Activated CD4-positive, CD25-positive, alpha-beta regulatory T cell treated with anti-CD3 and anti-CD28 coated beads, Interleukin-2, amount 50 U/mL, for 16 hours (primary cell): ENCODE measurements around the gene KDM4B.

Experiments used
- DNase-seq: peaks from one replicate; pipeline ENCODE4 v3.0.0-alpha.2; 2020; ENCODE audit warnings: low read depth, low spot score

Gene KDM4B

DNA sequence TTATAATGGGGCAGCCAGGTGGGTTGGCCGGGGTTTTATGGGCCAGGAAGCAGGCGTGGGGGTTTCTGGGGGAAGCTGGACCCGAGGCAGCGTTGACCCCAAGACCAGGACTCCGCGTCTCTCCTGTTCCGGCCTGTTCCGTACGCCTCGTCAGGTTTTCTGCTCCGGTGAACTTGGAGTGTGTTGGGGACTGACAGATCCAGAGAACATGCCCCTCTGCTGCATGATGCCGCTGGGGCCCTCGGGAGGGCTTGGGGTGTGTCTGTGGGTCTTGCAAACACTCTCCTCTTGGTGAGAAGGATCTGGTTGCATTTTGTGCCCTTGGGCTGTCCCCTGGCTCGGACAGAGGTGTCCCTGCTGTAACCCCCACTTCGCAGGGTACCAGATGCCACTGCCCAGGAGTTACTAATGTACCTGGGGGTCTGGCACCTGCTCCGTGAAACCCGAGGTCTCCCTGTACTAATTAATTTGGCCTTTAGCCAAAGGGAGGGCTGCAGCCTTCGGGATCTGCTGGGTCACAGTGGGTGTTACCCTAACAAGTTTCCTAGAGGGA lies 15.6 kb downstream of the KDM4B start:
- DNase-seq, result no peak

DNA sequence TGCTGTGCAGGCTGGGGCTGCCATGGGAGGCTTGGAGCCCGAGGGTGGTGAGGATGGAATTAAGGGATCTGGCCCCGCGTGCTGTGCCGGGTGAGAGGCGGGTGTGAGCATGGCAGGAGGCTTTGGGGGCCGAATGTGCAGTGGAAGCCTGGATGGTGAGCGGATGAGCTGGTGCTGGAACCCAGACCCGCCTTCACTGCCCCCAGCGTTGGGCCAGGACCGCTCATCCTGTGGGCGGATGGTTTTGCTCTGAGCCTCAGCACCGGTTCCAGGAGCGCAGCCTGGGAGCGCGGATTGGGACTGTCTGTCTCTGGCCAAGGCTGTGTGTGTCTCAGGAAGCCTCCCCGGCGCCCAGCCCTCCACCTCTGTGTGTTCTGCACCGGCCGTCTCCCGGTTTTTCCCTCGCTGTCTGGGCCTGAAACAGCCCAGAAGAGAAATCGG lies 16.7 kb downstream of the KDM4B start:
- DNase-seq, result no peak

DNA sequence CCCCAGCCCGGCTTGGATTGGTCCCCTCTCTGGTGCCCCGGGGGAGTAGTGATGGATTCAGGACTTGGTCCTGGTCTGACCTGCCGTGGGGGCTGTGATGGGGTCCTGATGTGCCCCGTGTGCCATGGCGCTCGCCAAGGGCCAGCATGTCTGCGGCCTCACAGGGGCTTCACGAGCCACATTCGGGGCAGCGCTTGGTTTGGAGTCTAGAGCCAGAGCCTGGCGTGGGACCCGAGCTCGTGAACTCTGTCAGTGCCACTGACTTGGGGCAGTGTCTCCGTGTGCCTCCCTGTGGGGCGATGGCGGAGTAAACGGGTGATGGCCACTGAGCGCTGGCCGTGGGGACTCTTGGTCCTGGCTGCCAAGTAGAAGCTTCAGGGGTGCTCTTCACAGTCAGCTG lies 17.1 kb downstream of the KDM4B start:
- no peak for DNase-seq

DNA sequence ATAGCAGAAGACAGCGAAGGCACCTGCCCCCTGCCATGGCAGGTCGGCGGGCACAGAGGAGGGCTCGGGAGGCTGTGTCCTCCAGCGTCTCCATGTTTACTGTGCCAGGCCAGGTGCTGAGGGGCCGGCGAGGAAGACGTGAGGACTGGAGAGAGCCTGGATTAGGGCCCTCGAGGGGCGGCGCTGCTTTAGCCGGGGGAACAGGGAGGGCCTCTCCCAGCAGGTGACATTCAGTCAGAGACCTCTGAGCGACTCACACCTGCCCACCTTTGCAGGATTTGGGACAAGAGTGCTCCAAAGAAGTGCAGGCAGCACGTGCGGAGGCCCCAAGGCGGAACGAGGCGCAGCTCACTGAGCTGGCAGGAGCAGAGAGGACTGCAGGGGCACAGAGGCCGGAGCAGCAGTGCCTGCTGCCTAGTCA lies 17.6 kb downstream of the KDM4B start:
- no peak for DNase-seq

DNA sequence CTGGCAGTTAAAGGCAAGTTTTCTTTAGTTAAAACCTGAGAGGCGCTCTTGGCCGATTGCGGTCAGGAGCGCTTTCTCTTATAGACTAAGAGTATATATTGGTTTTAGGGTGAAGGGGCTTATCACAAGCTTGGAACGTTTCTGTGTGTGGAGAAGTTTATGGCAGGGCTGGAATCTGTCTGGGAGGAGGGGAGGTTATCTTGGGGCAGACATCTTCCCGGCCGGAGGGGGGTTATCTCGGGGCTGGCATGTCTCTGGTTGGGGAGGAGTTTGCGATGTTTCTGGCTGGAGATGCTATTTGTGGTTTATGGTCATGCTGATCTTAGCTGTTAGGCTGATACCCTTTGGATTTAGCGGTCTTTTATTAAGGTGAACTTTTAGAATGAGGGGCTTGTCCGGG lies 18.3 kb downstream of the KDM4B start:
- DNase-seq, result no peak

DNA sequence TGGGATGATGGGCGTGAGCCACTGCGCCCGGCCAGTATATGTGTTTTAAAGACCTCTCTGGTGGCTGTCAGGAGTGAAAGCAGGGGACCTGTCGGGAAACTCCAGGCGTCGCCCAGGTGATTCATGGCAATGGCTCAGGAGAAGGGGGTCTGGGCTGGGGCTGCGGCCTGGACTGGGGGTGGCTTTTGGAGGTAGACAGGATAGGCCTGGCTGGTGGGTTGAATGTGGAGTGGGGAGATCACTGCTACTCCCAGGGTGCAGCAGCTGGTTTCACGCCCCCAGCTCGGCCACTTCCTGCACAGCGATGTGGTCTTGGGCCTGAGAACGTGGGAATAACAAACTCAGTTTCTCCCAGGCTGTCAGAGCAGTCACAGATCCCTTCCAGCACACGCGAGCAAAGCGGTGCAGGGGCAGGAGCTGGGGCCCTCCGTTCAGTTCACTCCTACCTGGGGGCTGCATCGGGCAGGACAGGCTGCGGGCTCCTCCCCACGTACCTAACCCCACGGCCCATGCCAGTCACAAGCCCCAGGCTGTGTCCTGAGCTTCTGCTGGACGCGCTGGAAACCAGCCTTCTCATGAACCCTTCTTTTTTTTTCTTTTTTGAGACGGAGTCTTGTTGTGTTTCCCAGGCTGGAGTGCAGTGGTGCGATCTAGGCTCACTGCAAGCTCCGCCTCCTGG lies 18.9 kb downstream of the KDM4B start:
- no peak for DNase-seq

DNA sequence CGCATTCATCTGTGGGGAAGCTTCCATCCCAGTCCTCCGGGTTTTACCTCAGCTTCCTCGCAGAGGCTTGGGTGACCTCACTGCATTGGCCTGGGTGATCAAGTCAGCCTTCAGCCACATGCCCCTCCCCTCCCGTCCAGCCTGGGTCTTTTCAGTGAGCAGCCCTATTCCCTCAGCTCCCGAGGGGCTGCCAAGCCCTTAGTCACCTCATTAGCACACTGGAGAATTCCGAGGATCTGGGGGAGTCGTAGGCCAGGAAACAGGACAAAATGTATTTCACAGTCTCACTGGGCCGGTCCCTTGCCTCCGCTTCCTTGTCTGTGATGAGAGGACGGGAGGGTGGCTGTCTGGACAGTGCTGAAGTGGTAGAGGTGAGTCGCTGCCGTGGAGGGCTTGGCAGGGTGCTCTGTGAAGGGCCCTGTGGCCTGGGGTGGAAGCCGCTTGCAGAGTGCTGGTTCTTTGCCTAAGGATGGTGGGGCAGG lies 19.9 kb downstream of the KDM4B start:
- no peak for DNase-seq

DNA sequence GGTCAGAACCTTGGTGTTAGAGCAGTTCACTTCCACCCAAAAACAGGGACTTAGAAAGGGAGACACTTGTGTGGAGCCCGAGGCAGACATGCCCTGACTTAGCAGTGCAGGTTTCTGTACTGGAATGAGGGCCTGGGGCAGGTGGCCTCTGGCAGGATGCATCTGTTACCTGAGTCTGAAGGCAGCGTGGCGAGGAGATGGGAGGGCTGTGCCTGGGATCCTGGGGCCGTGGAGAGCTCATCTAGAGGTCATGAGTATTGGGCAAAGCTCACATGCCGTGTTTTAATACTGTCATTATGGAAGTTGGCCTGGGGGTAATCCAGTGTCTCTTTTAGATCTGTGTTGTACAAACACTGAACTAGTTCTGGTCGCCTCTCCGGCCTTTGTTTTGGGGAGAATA lies 21.4 kb downstream of the KDM4B start:
- no peak for DNase-seq

DNA sequence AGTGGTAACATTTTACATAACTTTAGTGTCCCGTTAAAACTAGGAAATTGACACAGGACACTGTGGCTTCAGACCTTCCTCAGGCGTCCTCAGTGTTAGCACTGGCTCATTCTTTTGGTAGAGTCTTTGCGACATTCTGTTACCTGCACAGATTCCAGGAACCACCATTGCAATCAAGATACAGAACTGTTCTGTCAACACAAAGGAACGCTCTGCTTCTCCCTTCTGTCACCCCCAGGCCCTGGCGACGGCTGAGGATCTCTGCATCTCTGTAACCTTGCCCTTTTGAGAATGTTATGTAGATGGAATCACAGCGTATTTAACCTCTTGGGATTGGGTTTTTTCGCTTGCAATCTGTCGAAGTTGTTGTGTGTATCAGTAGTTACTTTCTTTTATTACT lies 22.6 kb downstream of the KDM4B start:
- no peak for DNase-seq

DNA sequence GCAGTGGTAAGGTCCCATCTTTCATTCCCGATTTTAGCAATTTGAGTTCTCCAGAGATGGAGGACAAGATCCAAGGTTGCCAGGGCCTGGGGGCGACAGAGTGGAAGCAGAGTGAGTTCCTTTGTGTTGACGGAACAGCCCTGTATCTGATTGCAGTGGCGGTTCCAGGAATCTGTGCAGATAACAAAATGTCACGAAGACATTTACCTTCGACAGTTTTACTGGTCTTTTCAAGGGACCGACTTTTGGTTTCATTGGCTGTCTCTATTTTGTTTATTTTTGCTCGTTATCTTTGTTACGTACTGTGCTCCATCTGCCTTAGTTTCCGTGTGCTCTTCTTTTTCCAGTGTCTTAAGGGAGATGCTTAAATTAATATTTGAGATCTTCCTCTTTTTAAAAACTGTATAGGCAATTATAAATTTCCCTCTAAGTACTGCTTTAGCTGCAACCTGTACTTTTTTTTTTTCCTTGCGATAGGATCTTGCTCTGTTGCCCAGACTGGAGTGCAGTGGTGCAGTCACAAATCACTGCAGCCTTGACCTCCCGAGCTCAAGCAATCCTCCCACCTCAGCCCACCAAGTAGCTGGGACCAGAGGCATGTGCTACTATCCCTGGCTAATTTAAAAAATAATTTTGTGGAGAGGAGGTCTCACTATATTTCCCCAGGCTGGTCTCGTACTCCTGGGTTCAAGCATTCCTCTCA lies 23.2 kb downstream of the KDM4B start:
- no peak for DNase-seq

DNA sequence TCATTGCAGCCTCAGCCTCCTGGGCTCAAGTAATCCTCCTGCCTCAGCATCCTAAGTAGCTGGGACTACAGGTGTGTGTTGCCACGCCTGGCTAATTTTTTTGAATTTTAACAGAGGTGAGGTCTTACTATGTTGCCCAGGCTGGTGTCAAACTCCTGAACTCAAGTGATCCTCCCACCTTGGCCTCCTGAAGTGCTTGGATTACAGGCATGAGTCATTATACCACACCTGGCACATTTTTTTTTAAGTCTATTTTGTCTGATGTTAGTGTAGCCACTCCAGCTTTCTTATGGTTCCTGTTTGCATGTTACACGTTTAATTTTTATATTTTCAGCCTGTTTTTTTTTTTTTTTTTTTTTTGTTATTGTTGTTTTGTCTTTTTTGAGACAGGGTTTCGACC lies 24.8 kb downstream of the KDM4B start:
- DNase-seq, result no peak

DNA sequence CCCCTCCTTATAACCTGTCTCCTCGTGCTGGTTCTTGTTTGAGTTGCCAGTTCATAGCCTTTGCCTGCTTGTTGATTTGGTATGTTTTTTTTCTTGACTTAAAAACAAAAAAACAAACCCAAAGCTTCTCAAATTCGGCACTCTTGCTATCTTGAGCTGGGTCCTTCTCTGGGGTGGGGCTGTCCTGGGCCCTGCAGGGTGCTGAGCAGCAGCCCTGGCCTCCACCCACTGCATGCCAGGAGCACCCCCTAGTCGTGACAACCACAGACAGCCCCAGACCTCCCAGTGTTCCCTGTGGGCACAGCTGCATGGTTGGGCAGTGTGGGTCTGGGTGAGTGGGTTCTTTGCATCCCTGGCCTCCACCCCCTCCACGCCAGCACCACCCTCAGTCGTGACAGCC lies 27.8 kb downstream of the KDM4B start:
- no peak for DNase-seq

DNA sequence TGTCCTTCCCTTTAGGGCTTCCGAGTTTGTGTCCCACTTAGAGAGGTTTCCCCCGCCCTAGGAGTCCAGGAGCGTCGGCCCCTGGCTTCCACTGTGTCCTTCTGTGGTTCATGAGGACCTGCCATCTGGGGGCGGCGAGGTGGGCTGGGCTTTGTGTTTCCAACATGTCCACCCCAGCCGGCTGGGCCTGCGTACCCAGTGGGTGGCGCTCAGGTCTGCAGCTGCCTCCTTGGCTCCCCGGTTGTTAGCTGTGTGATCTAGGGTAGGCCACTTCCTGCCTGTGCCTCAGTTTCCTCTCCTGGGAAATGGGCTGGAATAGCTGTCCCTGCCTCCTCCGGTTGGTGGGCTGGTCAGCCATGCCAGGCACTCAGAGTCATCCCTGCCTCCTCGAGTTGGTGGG lies 28.4 kb downstream of the KDM4B start:
- DNase-seq, result no peak

DNA sequence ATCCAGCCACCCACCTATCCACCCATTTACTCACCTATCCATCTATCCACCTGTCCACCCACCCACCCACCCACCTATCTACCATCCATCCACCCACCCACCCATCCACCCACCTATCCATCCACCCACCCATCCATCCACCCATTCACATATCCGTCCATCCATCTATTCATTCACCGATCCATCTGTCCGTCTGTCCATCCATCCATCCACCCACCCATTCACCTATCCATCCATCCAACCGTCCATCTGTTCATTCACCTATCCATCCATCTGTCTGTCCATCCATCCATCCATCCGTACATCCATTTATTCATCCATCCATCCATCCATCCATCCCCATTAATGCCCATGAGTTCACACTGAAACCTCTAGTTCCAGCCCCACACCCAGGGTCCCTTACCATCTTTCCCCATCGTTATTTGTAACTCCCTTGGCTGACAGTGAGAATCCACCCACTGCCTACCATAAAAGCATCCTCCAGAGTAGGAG lies 31.3 kb downstream of the KDM4B start:
- no peak for DNase-seq

DNA sequence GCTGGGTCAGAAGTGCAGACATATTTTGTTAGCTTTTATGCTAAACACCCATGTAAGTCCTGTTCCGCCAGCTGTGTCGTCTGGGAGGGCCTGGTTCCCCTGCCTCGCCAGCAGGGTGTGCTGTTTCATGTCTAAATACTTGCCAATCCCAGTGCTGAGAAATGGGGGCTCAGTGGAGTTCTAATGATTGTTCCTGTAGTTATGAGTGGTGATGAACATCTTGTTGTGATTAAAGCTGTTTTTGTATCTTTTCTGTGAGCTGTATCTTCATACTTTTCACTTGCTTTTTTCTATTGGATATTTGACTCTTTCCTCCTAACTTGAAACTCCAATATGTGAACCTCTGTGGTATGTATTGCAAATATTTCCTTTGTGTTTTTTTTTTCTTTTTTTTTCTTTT lies 32.7 kb downstream of the KDM4B start:
- no peak for DNase-seq

DNA sequence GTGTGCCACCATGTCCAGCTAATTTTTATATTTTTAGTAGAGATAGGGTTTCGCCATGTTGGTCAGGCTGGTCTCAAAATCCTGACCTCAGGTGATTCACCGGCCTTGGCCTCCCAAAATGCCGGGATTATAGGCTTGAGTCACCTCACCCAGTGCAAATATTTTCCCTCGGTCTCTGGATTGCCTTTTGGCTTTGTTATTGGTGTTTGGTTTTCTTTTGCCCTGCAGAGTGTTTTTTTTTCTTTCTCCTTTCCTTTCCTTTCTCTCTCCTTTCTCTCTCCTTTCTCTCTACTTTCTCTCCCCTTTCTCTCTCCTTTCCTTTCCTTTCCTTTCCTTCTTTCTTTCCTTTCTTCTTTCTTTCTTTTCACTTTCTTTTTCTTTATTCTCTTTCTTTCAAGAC lies 33.2 kb downstream of the KDM4B start:
- DNase-seq, result no peak

DNA sequence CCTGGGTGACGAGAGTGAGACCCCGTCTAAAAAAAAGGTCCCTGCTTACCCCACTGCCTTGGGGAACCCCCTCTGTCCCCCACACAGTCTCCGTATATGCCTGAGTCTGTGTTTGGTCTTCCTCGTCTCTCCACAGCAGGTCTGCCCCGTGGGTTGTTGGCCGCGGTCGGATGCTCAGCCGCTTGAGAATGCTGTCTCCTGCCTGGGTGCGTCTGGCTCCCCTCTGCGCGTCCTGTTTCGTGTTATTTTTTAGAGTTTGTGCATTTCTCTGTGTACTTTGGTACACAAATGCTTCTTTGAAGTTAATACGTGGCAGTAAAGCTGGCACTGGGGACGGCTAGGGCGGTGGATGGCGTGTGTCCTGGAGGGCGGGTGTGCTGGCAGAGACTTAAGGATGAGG lies 34.9 kb downstream of the KDM4B start:
- no peak for DNase-seq

DNA sequence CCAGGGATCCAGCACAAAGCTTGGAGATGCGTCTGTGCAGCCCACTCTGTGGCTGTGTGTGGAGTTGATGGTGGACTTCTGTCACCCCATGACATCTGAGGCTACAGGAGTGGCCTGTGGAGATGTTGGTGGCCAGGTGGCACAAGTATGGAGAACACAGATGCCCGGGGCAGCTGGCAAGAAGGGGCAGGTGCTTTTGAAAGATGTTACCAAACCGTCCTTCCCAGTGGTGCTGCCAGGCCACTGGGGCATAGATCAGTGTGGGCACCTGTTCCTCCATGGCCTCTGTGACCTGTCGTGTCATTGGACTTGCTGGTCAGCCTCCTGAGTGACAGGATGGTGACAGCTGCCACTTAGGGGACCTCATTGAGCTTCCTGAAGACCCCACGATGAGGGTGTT lies 36.2 kb downstream of the KDM4B start:
- no peak for DNase-seq

DNA sequence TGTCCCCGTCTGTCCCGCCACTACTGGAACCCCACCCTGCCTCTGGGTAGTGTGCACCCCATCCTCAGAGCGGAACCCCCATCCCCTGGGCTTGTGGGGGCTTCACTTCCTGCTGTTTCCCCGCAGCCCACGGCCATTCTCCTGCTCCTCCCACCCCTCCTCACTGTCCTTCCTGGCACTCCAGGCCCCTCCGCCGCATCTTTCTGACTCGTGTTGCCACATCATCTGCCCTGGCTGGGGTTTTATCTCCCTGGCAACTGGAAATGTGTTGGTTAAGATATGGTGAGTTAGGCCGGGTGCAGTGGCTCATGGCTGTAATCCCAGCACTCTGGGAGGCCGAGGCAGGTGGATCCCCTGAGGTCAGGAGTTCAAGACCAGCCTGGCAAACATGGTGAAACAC lies 37.3 kb downstream of the KDM4B start:
- DNase-seq, result no peak

DNA sequence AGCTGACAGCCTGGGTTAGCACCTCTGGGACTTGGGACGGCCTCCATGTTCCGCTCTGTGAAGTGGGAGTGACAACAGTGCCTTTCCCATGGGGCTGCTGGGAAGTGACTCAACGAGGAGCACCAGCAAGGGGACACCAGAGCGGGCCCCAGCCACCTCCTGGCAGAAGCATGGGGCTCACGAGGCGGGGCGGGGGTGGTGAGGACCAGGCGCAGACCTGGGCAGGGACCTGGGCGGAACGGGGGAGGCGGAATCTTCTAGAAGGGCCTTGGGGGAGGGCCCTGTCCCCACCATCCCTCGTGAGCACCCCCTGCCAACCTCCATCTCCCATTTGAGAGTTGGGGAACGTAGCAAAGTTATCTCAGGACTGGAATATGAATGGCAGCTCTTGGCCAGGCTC lies 37.9 kb downstream of the KDM4B start:
- DNase-seq, result no peak

DNA sequence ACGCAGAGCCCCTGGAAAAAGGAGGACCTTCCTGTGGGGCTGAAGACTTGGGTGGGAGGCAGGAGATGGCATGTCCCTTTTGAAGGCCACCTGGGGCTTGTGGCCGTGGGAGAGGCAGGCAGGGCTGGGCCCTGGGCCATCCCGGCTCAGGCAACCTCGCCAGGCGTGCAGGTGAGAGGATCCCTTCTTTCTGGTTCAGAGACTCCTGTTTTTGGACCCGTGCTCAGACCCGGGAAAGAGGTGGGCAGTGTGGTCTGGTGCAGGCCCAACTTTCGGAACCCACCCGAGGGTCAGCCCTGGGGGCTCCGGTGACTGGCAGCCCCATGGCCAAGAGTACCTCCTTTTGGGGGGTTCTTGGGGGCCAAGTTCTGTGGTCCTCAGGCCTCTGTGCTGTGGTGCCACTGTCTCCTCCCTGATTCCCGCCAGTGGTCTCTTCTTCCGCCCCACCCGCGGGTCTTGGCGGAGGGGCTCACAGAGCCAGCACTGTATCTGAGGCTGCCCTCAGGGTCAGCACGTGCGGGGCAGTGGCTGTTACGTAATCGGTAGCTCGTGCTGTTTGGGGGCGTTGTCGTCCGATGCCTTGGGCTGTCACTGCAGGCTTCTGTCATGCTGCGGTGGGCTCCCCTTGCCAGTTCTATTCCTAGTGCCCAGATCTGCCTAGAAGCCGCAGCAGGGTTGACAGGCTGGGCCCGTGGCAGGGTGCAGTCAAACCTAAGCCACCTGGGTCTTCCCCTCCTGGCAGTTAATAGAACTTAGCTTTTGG lies 42.7 kb downstream of the KDM4B start:
- DNase-seq, result no peak
